Right lobe of liver (tissue), 4 donors: Measurements from ENCODE around the gene P2RY6.

Experiments
- POLR2A ChIP-seq: fragments of 450-650 bp; IDR thresholded peaks from one replicate; pipeline ENCODE4 v1.6.1; 2017; ENCODE audit warnings: antibody characterized with exemption, mild to moderate bottlenecking
- TF ChIP-seq, protein P1 (sequence below), 4 donors: fragments of 200-600 bp in 3 of 4; fragments of 450-650 bp in 1 of 4; IDR thresholded peaks; one replicate each; pipeline versions ENCODE4 v1.5.1 to v1.8.0; 2016 to 2022; ENCODE audit warnings: antibody characterized with exemption in 4 of 4, mild to moderate bottlenecking in 2 of 4
- donor health status: DM: no; HTN: no; CAD: no.
- donor health status: DM: no; HTN: no; CAD: no.
- donor health status: DM: no; HTN: yes; CAD: no.

DNA sequence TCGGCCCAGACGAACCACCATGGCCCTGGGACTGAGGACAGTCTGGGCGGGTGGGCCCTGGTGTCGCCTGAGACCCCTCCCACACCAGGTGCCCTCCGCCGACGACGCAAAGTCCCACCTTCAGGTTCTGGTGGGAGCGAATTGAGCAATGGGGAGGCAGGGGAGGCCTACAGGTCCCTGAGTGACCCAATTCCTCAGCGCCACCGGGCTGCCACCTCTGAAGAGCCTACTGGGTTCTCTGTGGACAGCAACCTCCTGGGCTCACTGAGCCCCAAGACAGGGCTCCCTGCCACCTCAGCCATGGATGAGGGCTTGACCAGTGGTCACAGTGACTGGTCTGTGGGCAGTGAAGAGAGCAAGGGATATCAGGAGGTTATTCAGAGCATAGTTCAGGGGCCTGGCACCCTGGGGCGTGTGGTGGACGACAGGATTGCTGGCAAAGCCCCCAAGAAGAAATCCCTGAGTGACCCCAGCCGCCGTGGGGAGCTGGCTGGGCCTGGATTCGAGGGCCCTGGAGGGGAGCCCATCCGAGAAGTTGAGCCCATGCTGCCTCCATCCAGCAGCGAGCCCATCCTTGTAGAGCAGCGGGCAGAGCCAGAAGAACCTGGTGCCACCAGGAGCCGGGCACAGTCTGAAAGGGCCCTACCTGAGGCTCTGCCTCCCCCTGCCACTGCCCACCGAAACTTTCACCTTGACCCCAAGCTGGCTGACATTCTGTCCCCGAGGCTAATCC lies 38.7 kb downstream of the P2RY6 start:
- TF ChIP-seq, protein P1, sequence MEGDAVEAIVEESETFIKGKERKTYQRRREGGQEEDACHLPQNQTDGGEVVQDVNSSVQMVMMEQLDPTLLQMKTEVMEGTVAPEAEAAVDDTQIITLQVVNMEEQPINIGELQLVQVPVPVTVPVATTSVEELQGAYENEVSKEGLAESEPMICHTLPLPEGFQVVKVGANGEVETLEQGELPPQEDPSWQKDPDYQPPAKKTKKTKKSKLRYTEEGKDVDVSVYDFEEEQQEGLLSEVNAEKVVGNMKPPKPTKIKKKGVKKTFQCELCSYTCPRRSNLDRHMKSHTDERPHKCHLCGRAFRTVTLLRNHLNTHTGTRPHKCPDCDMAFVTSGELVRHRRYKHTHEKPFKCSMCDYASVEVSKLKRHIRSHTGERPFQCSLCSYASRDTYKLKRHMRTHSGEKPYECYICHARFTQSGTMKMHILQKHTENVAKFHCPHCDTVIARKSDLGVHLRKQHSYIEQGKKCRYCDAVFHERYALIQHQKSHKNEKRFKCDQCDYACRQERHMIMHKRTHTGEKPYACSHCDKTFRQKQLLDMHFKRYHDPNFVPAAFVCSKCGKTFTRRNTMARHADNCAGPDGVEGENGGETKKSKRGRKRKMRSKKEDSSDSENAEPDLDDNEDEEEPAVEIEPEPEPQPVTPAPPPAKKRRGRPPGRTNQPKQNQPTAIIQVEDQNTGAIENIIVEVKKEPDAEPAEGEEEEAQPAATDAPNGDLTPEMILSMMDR (IDR thresholded peaks at IDR 0.05): no peak
- no peak for TF ChIP-seq POLR2A
